Neural progenitor cell (in vitro differentiated cells): ENCODE measurements around the gene GNA14.

Experiments used
- EZH2 ChIP-seq: fragments of 200-600 bp; sonication (generic); IDR thresholded peaks from 2 replicates; pipeline ENCODE4 v1.6.1; 2017; ENCODE audit warnings: antibody characterized with exemption, mild to moderate bottlenecking, moderate library complexity
- TF ChIP-seq, protein P1 (sequence below): fragments of 200-600 bp; sonication (generic); IDR thresholded peaks from 2 replicates; pipeline ENCODE4 v1.5.1; 2017; ENCODE audit warnings: antibody characterized with exemption, mild to moderate bottlenecking

DNA sequence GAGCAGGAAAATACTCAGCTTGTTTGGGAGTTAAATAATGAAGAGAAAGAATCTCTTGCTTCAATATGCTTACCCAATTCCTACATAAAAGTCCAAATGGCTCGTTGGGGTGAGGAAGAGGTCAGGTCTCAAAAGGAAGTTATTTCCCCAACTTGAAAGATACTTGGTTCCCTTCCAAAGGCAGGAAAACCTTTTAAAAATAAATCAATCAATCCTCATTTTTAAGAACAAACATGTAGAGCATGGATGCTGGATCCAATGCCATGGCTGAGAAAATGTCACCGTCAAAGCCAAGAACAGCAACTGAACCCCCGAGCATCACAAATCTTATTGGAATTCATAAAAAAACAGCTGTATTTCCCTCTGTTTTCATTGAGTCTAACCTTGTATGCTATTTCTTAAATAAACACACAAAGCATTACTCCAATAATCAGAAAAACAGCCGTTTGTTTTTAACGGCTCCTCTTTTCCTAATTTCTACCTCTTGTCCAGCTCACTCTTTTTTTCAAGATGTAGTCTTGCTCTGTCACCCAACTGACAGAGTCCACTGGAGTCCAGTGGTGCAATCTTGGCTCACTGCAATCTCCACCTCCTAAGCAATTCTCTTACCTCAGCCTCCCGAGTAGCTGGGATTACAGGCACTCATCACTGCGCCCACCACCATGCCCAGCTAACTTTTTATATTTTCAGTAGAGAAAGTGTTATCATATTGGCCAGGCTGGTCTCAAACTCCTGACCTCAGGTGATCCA lies 140.7 kb downstream of the GNA14 start:
- TF ChIP-seq, protein P1, sequence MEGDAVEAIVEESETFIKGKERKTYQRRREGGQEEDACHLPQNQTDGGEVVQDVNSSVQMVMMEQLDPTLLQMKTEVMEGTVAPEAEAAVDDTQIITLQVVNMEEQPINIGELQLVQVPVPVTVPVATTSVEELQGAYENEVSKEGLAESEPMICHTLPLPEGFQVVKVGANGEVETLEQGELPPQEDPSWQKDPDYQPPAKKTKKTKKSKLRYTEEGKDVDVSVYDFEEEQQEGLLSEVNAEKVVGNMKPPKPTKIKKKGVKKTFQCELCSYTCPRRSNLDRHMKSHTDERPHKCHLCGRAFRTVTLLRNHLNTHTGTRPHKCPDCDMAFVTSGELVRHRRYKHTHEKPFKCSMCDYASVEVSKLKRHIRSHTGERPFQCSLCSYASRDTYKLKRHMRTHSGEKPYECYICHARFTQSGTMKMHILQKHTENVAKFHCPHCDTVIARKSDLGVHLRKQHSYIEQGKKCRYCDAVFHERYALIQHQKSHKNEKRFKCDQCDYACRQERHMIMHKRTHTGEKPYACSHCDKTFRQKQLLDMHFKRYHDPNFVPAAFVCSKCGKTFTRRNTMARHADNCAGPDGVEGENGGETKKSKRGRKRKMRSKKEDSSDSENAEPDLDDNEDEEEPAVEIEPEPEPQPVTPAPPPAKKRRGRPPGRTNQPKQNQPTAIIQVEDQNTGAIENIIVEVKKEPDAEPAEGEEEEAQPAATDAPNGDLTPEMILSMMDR = no peak
- no peak for TF ChIP-seq EZH2
